SK-MEL-5 (cell line): ENCODE data around the gene TNNI3. TPM values are rescaled to one million over a fixed set of nuclear protein-coding genes. Genes with fewer than 3 reads are reported as not detected.
A peak's percentile ranks its signal among the peaks of the same experiment; 100 is the strongest.
"Not testable (repeated sequence)": the region's sequence is repeated elsewhere in the genome, so short reads cannot be mapped to it uniquely, and the experiment has no call there.

Experiments used
- DNase-seq: peaks from one replicate; pipeline ENCODE4 v3.0.0-alpha.2; 2016; ENCODE audit warnings: low read depth, low spot score
- in situ Hi-C: cut with HindIII; loops from 2 replicates; pipeline ENCODE4 v1.10.0; 2016; ENCODE audit warnings: low sequenced_read_pairs, high pct_unique_total_duplicates, low pct_unique_long_range_greater_than_20kb
- total RNA-seq: library from RNA; depleted of rRNA; stranded (reverse); fragments of >200 nt; shearing (Covaris generic); gene quantifications from 2 replicates; pipeline ENCODE4 v1.2.3, GENCODE V29; 2014

Gene TNNI3
- total RNA-seq, 1 experiment from 2014 or later = 1.6 TPM

DNA sequence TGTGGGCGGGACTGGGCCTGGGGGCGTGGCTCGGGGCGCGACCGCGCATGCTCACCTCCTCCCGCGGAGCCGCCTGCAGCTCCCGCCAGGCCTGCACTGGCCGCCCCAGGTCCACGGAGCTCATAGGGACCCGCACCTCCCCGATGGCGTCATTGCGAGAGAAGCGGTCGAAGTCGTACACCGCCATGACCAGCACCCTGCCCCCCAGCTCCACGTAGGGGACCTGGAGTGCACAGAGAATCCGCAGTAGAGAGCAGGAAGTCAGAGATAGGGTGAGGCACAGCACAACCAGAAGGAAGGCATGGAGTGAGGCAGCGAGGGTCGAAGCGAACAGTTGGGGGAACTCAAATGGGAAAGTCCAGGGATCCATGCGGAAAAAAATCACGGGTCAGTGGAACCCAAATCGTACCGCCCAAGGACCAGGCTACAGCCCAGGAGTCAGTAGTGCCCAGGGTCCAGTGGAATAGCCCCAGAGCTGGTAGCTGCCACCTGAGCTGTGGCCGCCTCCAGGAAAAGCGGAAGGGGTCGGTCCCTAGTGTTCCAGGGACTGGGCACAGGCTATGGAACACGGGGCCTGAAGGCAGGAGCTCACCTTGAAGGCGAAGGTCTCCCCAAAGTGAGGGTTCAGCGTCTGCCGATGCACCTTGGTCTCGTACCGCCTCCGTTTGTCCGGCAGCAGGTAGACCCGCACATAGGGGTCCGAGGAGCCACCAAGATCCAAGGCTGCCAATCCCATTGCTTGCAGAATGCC lies 17.8 kb upstream of the TNNI3 start:
- no peak for DNase-seq
- in situ Hi-C loops = no loop called here

DNA sequence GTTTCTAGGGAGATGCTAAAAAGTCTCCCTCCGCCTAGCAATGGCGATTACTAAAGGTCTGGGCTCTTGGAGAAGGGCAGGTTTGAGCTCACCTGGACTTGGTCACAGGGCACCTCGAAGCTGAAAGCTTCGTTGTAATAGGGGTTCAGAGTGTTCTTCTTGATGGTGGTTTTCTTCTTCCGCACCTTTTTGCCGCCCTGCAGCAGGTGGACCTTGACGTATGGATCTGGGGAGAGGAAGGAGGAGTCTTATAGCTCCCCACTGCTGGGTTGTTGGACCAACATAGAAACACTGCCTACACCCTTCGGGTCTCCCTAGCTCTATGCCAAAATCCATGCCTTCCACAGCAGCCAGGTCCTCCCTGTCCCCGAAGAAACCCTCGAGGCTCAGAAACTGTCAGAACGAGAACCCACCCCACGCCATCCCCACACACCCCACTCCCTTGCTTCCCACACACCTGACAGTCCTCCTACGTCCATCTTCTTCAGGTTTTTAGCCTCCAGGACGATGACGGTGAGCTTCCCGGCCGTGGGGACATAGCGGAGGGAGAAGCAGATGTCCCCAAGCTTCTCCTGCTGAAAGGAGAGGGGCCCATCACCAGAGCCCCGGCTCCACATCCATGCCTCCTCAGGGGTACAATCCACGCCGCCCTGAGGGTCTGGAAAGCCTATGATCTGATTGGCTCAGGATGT lies 17.0 kb upstream of the TNNI3 start:
- DNase-seq = no peak
- in situ Hi-C loops = no loop called here

DNA sequence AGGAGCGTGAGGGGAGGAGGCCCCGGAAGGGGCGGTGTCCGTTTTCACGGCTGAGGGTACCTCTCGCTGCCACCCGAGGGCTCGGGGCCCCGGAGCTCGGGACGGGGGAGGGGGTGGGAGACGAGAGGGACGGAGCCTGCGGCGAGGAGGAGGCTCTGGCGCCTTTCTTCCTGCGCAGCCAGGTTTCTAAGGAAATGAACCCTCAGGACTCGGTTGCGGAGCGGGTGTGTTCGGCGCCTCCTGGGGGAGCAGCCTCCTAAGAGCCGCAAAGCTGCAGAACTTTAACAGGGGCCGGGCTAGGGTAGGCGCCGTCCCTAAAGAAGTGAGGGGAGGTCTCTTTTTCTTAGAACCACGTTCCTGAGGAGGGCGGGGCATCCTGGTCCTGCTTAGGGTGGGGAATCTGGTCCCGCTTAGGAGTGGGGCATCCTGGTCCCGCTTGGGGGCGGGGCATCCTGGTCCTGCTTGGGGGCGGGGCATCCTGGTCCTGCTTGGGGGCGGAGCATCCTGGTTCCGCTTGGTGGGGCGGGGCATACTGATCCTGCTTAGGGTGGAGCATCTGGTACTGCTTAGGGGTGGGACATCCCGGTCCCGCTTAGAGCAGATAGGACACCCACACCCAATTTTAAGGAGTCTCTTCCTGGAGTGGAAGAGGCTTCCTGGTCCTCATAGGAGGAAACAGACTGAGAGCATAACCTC lies 16.3 kb upstream of the TNNI3 start:
- DNase-seq = peak; percentile 86
- in situ Hi-C loops = no loop called here

DNA sequence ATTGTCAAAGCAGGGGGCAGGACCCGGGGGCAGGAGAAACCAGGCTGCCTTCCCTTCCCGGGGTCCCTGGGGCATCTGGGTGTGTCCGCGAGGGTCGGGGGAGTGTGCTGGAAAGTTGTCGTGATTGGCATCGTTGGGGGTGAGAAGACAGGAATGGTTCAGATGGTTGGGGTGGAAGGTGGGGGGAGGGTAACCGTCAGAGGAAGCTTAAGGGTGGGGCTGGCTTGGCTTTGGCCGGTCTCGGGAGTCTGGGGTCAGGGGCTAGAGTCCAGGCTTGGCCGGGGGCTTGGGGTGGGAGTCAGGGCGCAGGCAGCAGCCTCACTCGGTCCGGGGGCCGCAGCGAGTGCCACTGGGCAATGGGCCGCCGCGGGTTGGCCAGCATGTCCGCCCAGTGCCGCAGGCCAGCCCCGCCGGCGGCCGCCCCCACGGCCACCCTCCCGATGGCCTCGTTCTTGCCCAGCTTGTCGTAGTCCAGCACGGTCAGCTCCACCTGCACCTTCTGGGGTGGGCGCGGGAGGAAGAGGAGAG lies 15.7 kb upstream of the TNNI3 start:
- in situ Hi-C loops = no loop called here
- no peak for DNase-seq

DNA sequence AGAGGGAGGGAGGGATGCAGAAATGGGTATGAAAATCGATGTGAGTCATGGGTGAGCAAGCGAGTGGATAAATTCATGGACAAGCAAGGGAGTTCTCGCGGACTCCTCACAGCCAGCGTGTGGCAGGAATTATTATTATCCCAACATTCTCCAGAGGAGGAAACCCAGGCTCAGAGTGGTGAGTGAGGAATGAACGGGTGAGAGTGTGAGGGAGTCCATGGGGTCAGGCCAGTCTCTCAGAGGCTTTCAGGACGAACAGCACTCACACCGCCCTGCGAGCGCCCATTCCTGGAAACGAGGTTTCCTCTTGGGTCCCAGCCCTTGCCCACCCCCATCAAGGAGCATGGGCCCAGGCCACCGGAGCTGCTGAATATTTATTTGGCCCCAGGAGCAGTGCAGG lies 15.2 kb upstream of the TNNI3 start:
- no peak for DNase-seq
- in situ Hi-C loops = no loop called here

DNA sequence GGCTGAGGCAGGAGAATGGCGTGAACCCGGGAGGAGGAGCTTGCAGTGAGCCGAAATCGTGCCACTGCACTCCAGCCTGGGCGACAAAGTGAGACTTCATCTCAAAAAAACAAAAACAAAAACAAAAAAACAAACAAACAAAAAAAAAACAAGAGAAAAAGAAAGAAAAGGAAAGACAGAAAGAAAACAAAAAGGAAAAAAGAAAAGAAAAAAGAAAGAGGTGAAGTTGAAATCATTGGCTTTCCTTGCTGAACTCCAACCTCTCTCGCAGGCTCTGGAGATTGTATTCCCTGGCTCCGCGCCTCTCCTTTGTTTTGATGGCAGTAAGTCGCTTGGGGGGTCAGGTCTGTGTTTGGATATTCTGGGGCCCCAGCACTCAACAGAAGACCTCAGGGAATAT lies 14.8 kb upstream of the TNNI3 start:
- in situ Hi-C loops, DNase-seq: not testable (repeated sequence)

DNA sequence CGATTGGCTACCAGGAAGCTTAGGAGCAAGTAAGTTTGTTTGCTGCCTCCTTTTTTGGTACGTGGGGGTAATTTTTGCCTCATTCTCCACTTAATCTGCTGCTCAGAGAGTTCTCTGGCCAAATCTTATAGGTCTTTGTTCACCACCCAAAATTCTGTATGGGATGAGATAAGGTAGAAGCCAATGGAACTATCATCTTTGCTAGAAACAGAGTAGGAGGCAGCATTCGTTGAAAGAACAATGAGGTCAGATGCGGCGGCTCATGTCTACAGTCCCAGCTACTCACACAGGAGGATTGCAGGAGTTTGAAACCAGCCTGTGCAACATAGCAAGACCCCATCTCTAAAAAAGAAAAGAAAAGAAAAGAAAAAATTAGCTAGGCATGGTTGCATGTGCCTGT lies 13.9 kb upstream of the TNNI3 start:
- no peak for DNase-seq
- in situ Hi-C loops = no loop called here

DNA sequence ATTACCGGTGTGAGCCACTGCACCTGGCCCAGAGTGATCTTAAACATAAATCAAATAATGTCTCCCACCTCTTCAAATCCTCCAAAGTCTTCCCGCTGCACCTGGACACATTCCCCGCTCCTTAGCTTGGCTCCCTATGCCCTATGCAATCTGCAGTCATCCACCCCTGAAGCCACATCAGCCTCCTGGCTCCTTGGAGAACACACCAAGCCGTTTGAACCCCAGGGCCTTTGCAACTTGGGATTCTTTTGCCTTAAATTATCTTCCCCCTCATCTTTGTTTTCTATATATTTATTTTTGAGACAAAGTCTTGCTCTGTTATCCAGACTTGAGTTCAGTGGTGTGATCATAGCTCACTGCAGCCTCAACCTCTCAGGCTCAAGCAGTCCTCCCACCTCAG lies 11.6 kb upstream of the TNNI3 start:
- no peak for DNase-seq
- in situ Hi-C loops = no loop called here

DNA sequence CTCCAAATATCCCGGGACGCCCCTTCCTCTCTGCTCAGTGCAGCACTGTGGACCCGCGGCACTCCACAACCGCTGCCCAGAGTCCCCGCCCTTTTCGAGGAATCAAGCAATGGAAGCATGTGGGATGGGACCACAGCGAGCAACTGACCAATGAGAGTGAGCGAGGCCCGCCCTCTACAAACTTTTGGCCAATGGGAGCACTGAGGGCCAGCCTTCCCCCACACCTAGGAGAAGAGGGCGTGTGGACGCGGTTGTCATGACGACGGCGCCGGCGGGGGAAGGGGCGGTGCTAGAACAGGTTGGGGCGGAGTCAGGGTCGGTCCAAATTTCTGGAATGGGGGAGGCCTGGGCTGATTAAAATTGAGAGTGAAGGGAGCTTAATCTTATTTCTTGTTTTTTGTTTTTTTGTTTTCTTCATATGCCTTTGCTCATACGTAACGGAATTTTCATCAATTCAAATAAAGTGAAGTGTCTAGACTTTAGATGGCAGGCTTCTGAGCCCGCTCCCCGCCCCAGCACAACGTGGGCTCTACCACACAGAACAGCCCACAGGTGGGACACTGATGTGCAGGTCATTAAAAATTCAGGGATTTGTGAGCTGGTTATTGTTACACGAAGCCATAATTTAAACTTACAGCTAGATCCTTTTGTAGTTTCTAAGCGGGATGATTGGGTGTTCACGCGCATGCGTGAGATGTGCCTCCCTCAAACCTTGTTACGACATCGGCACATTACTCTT lies 9.2 kb upstream of the TNNI3 start, which contains the start of gene DNAAF3:
Gene DNAAF3 (minus strand): TSS at position 84 of the 739 bp plus-strand sequence. CDS start 200 bp downstream, outside the sequence.
- in situ Hi-C loops = no loop called here

DNA sequence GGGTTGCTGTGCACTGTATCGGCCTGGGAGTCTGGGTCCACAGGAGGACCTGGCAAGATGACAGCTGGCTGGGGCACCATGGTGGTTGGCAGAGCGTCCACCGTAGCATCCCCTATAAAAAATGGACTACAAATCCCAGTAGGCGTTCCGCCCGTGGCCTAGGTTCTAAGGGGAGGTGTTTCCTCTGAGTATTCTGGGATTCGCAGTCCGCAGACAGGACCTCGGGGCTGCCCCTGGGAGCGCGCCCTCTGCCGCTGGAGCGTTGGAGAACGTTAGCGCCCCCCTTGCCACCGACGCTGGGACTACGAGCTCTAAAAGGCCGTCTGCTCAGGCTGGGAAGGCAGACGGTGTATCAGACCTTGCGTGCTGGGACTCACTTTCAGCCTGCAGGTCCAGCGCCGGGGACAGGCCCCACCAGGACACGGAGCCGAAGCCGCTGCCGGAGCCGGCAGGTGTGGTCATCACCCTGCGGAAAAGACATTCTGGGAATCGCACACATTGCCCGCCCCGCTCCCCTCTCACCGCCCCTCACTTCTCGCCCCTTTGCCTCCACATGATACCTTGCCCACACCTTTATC lies 8.5 kb upstream of the TNNI3 start:
- in situ Hi-C loops = no loop called here
- peak; percentile 95 for DNase-seq

More for the DNA sequence above, 9.2 kb upstream of the TNNI3 start, which contains the start of gene DNAAF3:
- peak; percentile 98 for DNase-seq

DNA sequence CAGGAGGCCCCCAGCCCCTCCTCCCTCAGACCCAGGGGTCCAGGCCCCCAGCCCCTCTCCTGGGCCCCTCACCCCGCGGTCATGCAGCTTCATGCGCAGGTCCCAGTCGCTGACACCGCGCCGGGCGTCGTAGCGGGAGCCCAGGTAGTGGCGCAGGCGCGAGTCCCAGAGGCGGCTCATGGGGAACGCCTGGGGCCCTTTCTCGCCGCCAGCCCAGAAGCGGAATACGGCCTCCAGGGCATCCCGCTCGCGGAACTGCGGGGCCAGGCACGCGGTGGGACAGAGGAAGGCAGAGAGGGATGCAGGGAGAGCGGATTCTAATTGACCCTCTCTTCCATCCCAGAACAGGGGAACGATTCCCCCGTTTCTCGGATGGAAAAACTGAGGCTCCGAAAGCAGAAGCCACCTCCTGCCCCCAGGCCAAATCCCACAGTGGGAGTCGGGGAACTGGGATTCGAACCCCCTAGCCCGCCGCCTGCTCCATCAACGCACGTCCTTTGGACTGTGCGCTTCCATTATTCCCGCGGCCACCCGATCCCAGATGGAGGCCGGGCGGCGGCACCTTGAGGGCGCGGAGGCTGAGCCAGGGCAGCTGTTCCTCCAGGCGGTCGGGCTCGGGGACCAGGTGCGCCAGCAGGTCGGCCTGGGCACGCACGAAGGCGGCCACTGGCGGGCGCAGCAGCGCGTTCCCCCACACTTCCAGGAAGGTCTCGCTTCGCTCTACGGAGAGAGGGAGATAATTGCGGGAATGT lies 4.2 kb upstream of the TNNI3 start:
- no peak for DNase-seq
- in situ Hi-C loops = no loop called here

DNA sequence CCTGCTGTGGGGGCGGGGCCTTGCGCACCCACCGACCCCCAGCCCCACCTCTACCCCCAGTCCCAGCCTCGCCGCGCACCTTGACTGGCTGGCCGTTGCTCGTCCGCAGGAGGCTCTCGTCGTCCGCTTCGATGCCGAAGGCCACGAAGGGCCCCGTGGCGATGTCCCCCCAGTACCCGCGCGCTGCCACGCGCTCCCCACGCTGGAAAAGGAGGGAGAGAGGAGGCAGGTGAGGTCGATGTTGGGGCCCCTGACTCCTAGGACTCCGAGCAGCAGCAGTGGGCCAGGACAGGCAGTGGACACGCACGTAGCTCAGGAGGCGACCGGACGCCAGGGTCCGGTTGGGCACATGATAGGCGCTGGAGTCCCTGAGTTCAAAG lies 3.4 kb upstream of the TNNI3 start:
- DNase-seq = no peak
- in situ Hi-C loops = no loop called here

DNA sequence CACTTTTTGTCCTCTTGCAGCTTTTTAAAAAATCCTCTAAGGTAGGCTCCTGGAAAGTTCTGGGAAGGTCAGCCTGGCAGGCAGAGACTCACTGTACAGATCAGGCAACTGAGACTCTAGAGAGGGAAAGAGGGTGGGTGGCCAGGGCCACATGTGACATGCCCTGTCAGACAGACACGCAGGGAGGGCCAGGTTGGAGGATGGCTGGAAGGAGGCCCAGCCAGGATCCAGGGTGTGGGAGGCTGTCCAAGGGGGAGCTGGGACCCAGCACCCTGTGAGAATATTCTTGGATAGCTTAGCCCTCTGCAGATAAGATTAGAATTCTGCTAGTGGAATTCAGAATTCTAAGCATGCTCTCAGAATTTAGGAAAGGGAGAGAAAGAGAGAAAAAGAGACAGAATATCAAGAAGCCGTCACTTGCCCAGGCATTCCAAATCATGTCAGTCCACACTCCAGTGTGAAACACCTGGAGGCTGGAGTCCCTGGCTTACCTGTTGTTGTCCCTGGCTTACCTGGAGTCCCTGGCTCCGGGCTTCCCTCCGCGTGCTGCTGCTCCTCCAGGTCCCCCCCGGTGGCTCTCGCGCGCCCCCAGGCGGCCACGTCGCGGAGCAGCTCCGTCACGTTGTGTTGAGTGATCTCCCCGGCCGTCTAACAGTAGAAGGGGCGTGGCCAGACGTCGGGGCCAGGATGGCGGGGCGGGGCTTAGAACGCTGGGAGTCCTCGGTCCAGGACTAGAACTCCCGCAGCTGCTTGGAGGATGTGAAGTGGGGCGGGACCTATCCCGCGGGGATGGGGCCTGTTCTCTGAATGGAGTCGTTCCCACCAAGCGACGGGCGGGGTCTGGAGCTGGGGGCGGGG lies 2.8 kb upstream of the TNNI3 start:
- in situ Hi-C loops = no loop called here
- DNase-seq = peak; percentile 92

DNA sequence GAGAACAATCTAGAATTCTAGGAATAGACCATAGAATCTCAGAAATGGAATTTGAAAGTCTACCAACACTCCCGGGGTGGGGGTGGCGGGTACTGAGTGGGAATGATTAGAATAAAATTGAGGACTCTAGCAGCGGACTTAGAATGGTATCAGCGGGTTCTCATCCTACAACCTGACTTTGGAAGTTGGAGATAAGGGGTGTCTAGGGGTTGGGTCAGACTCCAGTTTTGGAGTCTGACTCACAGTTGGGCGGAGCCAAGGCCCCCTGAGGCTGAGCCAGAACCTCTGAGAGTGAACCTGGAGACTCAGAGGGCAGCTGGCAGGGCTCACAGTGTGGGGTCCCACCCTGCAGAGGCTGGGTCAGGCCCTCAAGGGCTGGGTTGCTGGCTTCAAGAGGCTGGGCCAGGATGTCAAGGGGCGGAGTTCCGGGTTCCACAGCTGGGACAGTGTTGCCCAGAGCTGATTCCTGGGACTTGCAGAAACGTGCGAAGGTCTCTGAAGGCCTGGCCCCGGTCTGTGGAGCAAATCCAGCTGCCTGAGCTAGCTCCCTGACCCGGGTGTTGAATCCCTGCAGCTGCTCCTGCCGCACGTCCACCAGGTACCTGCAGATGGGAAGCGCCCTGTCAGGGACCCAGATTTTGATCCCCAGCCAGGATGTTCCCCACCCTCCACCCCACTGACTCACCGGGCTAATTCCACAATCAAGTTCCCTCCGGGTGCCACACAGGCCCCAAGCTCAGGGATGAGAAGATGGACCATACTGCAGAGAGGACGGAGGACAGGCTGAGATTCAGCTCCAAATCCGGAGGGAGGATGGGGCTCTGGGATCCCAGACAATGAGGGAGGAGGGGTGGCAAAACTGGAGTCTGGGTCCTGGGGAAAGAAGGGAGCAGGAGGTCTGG lies 1.6 kb upstream of the TNNI3 start:
- in situ Hi-C loops = no loop called here
- DNase-seq = no peak

DNA sequence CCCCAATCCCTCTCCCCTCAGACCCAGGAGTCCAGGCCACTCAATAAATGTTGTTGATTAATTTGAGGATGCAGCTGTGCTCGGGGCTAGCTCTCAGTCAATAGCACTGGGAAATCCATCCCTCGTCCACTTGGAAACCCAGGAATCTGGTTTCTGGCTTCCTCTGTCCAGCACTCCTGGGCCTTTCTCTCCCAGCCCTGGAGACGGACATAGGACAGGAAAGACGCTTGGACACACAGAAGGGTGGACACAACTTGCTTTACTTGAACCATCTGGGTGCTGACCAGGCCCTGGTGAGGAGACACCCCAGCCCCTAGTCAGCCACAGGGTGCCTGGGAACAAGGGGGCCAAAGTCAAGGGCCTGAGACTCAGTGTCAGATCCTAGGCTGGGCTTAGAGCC lies 891 bp upstream of the TNNI3 start:
- in situ Hi-C loops = no loop called here
- no peak for DNase-seq
